OCI-M2 (cell line): ENCODE data around the gene CEL.
"Not testable (repeated sequence)": the region's sequence is repeated elsewhere in the genome, so short reads cannot be mapped to it uniquely, and the experiment has no call there.

Source experiments
- DNase-seq: peaks from one replicate; lab custom pipeline; 2025; ENCODE audit not compliant: unreplicated experiment; lab: John Stamatoyannopoulos, UW

The CEL gene

GRCh38 chr9:133061764-133062145, at the start of gene CEL:
Gene CEL, plus strand, starts transcription at chr9:133061981. Its CDS starts 22 bp downstream, at chr9:133062003.
- not testable (repeated sequence) for DNase-seq

- no peak for DNase-seq
Observed at GRCh38 chr9:133014696-133015095, 47.1 kb upstream of the CEL start.

- DNase-seq = no peak
Observed at GRCh38 chr9:133023117-133023890, 38.5 kb upstream of the CEL start.

GRCh38 chr9:133026426-133026825, 35.4 kb upstream of the CEL start:
- DNase-seq = no peak

- DNase-seq = no peak
Observed at GRCh38 chr9:133027134-133027533, 34.6 kb upstream of the CEL start.

- DNase-seq = no peak
Observed at GRCh38 chr9:133028221-133028620, 33.6 kb upstream of the CEL start.

- DNase-seq = no peak
Observed at GRCh38 chr9:133029994-133030316, 31.8 kb upstream of the CEL start.

- peak; percentile 92 for DNase-seq
Observed at GRCh38 chr9:133030317-133031129, 31.3 kb upstream of the CEL start, which contains the start of gene GTF3C5. Gene GTF3C5, plus strand, starts transcription at chr9:133030997. Its CDS starts 15 bp downstream, at chr9:133031012.

GRCh38 chr9:133031130-133031422, 30.7 kb upstream of the CEL start:
- no peak for DNase-seq

- no peak for DNase-seq
Observed at GRCh38 chr9:133031496-133031911, 30.3 kb upstream of the CEL start.

GRCh38 chr9:133032171-133032570, 29.6 kb upstream of the CEL start:
- no peak for DNase-seq

GRCh38 chr9:133035669-133036068, 26.1 kb upstream of the CEL start:
- no peak for DNase-seq

- DNase-seq = no peak
Observed at GRCh38 chr9:133037775-133038515, 23.8 kb upstream of the CEL start.

- DNase-seq = not testable (repeated sequence)
Observed at GRCh38 chr9:133040892-133041479, 20.8 kb upstream of the CEL start.

- no peak for DNase-seq
Observed at GRCh38 chr9:133041958-133042357, 19.8 kb upstream of the CEL start.

- DNase-seq = no peak
Observed at GRCh38 chr9:133042676-133043075, 19.1 kb upstream of the CEL start.

- DNase-seq = no peak
Observed at GRCh38 chr9:133043449-133044035, 18.2 kb upstream of the CEL start.

GRCh38 chr9:133044125-133044524, 17.7 kb upstream of the CEL start:
- DNase-seq = no peak

GRCh38 chr9:133044661-133045060, 17.1 kb upstream of the CEL start:
- no peak for DNase-seq

- no peak for DNase-seq
Observed at GRCh38 chr9:133045132-133045531, 16.6 kb upstream of the CEL start.
